ENCODE measurements around the gene CRY2.

DNA sequence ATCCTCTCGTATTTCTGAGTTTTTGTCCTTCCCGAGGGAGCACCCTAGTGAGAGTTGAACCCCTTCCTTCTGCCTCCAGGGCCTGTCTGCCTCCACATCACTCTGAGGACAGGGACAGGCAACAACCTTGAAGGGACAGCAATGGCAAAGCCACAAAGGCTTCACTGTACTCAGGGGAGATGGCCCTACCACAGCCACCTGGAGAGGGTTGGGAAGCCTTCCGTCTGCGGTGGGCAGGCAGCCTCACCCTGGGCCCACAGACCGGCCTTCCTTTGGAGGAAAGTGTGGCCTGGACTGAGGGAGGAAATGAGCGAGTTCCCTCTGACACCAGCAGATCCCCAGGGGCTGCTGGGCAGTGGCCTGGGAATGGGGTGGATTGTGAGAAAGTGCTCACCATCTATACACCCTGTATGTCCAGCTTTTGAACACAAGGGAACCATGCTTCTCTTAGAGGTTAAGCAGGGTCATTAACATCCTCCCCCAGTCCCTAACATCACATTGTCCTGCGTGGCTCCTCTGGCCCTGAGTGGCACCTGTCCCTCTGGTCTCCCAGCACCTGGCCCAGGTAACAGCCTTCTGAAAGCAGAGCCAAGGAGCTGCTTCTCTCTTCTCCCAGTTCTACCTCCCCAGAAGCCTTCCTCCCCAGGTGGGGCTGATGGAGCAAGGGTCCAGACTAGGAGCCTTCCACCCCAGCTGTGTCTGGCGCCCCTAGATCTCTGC lies 35.5 kb upstream of the CRY2 start:
- TF ChIP-seq, protein P1, sequence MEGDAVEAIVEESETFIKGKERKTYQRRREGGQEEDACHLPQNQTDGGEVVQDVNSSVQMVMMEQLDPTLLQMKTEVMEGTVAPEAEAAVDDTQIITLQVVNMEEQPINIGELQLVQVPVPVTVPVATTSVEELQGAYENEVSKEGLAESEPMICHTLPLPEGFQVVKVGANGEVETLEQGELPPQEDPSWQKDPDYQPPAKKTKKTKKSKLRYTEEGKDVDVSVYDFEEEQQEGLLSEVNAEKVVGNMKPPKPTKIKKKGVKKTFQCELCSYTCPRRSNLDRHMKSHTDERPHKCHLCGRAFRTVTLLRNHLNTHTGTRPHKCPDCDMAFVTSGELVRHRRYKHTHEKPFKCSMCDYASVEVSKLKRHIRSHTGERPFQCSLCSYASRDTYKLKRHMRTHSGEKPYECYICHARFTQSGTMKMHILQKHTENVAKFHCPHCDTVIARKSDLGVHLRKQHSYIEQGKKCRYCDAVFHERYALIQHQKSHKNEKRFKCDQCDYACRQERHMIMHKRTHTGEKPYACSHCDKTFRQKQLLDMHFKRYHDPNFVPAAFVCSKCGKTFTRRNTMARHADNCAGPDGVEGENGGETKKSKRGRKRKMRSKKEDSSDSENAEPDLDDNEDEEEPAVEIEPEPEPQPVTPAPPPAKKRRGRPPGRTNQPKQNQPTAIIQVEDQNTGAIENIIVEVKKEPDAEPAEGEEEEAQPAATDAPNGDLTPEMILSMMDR (IDR thresholded peaks at IDR 0.05) = no peak
- TF ChIP-seq POLR2A (IDR thresholded peaks at IDR 0.05) = no peak
